Dedifferentiated amniotic fluid mesenchymal stem cell (primary cell): ENCODE results near the gene ACCS.

Experiments
- DNase-seq: peaks from one replicate; pipeline ENCODE4 v3.0.0-alpha.2; 2016; ENCODE audit errors: extremely low spot score

The ACCS gene

GRCh38 chr11:44065841-44066731 is at the start of gene ACCS:
ACCS (plus strand) TSS chr11:44066270; CDS start chr11:44067628, 1,358 bp downstream.
- peak; percentile 82 for DNase-seq

GRCh38 chr11:44016546-44017442 is 49.3 kb upstream of the ACCS start:
- no peak for DNase-seq

- DNase-seq = no peak
These were observed 48.5 kb upstream of the ACCS start for GRCh38 chr11:44017443-44018126.

GRCh38 chr11:44018127-44018521 is 47.9 kb upstream of the ACCS start:
- no peak for DNase-seq

- DNase-seq = no peak
These were observed 47.2 kb upstream of the ACCS start for GRCh38 chr11:44018829-44019228.

- DNase-seq = no peak
These were observed 41.1 kb upstream of the ACCS start for GRCh38 chr11:44024977-44025376.

GRCh38 chr11:44025727-44026126 is 40.3 kb upstream of the ACCS start:
- DNase-seq = no peak

GRCh38 chr11:44028401-44028800 is 37.7 kb upstream of the ACCS start:
- no peak for DNase-seq

GRCh38 chr11:44028816-44029506 is 37.1 kb upstream of the ACCS start:
- DNase-seq = no peak

GRCh38 chr11:44029507-44029845 is 36.6 kb upstream of the ACCS start:
- no peak for DNase-seq

GRCh38 chr11:44029977-44030911 is 35.8 kb upstream of the ACCS start:
- DNase-seq = peak; percentile 33

- no peak for DNase-seq
These were observed 35.1 kb upstream of the ACCS start for GRCh38 chr11:44030996-44031395.

GRCh38 chr11:44031549-44031948 is 34.5 kb upstream of the ACCS start:
- DNase-seq = no peak

- peak; percentile 39 for DNase-seq
These were observed 33.6 kb upstream of the ACCS start for GRCh38 chr11:44032299-44033085.

- no peak for DNase-seq
These were observed 32.6 kb upstream of the ACCS start for GRCh38 chr11:44033411-44033850.

GRCh38 chr11:44033856-44034255 is 32.2 kb upstream of the ACCS start:
- DNase-seq = no peak

- DNase-seq = no peak
These were observed 31.4 kb upstream of the ACCS start for GRCh38 chr11:44034639-44035038.

GRCh38 chr11:44036811-44037657 is 29.0 kb upstream of the ACCS start:
- peak; percentile 83 for DNase-seq

GRCh38 chr11:44037658-44037998 is 28.4 kb upstream of the ACCS start:
- DNase-seq = no peak
